Posterior vena cava (tissue), 2 donors: ENCODE data around the gene GGT6. TPM values are rescaled to one million over a fixed set of nuclear protein-coding genes. Genes with fewer than 3 reads are reported as not detected.

ENCODE experiments used
- DNase-seq: peaks from one replicate; pipeline ENCODE4 v3.0.0-alpha.2; 2020; ENCODE audit warnings: low spot score
- intact Hi-C, 2 donors: fragments of 100-400 bp; cut with DNase I; formaldehyde crosslinking; loops; one replicate each; pipeline versions ENCODE4 v1.14.1 to v1.14.2; 2022 to 2023
- total RNA-seq, 2 donors: library from RNA; stranded (reverse); fragmentation: NEBNext Ultra II Directional; extraction: Animal tissue kit (Norgen Biotek cat#: 25700); gene quantifications; one replicate each; pipeline ENCODE4 v1.2.1, GENCODE V29; 2021
- donor health status: DM: yes; HTN: yes; CAD: no.
- donor health status: DM: yes; HTN: yes; CAD: no.

The GGT6 gene
- total RNA-seq, 2 donors from 2014 or later: not detected

GRCh38 chr17:4577386-4577993, 17.1 kb upstream of the GGT6 start:
- peak; percentile 41 for DNase-seq

GRCh38 chr17:4576729-4577322, 16.4 kb upstream of the GGT6 start:
- DNase-seq: peak; percentile 66

More at GRCh38 chr17:4577386-4577993, 17.1 kb upstream of the GGT6 start:
- intact Hi-C loops: no loop called here

DNA sequence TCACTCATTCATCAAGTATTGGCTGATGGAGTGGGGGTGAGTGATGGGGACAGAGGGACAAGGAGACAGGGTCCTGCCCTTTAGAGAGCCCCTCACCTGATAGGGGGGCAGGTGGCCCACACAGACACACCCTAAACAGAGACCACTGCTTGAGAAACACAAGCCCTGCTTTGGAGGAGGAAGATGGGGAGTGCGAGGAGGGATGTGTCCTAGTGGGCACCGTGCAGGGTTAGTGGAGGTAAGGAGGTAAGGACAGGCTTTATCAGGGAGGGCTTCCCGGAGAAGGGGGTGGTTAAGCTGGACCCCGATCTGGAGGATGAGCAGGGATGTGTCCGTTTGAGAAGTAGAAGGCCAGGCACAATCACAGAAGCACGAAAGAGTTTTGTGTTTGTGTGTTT, 15.8 kb upstream of the GGT6 start:
- DNase-seq: no peak

More at GRCh38 chr17:4576729-4577322, 16.4 kb upstream of the GGT6 start:
- intact Hi-C loops: no loop called here

DNA sequence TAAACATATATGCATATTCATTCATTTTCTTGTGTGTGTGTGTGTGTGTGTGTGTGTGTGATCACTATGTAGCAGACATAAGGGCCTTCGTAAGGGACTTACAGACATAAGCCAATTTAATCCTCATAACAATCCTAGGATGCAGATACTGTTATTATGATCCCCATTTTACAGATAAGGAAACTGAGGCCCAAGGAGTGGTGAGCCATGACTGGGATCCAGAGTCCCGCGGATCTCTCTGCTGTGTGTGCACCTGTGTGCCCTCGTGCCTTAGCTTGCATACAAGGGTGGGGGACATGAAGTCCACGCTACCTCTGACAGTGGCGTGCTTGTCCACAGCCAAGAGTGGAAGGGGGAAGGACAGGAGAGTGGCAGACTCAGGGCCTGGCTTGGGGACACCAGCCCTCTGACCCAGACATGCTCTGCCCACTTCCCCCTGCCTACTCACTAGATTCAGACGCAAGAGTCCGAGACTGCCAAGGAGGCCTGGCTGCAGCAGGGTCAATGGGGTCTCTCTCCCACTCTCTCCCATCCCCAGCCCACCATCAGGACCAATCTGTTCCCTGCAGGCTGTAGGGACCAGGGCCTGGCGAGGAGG, 14.2 kb upstream of the GGT6 start:
- DNase-seq: peak; percentile 36
- intact Hi-C loops: no loop called here

More for the DNA sequence above, 15.8 kb upstream of the GGT6 start:
- intact Hi-C loops: no loop called here

- no peak for DNase-seq
- intact Hi-C loops: no loop called here
Measured at GRCh38 chr17:4573669-4574068, 13.3 kb upstream of the GGT6 start.

DNA sequence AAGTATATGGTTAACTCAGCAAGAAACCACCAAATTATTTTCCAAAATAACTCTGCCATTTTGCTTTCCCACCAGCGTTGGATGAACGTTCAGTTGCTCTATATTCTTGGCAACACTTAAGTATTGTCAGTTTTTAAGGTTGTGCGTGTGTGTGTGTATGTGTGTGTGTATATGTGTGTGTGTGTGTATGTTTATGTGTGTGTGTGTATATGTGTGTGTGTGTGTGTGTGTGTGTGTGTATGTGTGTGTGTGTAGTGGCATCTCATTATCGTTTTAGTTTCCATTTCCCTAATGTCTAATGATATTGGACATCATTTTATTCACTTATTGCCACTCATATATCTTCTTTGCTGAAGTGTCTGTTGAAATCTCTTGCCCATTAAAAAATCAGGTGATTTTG, 12.7 kb upstream of the GGT6 start:
- DNase-seq: no peak
- intact Hi-C loops: no loop called here

GRCh38 chr17:4572131-4572530, 11.8 kb upstream of the GGT6 start:
- intact Hi-C loops: no loop called here
- no peak for DNase-seq

DNA sequence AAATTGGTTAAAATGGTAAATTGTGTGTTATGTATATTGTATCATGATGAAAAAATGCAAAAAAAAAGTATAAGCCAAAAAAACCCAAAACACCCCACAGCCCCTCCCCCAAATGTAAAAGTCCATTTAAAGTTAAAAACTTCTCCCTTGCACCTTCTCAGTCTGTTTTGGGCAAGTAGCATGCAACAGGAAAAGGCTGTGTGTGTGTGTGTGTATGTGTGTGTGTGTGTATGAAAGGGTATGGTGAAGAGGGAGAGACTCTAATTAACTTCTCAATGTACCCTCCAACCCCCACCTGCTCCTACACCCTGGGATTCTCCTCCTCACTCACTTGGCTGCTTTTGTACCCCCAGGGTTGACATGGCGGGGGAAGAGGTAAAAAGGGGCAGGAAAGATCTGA, 9.2 kb upstream of the GGT6 start:
- intact Hi-C loops: loop anchor here (1.0 to 5.0 kb wide), 2 partner anchors 53 to 64 kb away; no protein-coding TSS in a partner anchor
- DNase-seq: no peak

- intact Hi-C loops: loop anchor here in 1 of 2 donors (5.0 kb wide), 1 partner anchor 56 kb away; no protein-coding TSS in a partner anchor
- peak; percentile 63 for DNase-seq
Measured at GRCh38 chr17:4566785-4567184, 6.4 kb upstream of the GGT6 start.

- intact Hi-C loops: loop anchor here in 1 of 2 donors (5.0 kb wide), 1 partner anchor 57 kb away; no protein-coding TSS in a partner anchor
- peak; percentile 85 for DNase-seq
Measured at GRCh38 chr17:4565209-4566141, 5.1 kb upstream of the GGT6 start.

DNA sequence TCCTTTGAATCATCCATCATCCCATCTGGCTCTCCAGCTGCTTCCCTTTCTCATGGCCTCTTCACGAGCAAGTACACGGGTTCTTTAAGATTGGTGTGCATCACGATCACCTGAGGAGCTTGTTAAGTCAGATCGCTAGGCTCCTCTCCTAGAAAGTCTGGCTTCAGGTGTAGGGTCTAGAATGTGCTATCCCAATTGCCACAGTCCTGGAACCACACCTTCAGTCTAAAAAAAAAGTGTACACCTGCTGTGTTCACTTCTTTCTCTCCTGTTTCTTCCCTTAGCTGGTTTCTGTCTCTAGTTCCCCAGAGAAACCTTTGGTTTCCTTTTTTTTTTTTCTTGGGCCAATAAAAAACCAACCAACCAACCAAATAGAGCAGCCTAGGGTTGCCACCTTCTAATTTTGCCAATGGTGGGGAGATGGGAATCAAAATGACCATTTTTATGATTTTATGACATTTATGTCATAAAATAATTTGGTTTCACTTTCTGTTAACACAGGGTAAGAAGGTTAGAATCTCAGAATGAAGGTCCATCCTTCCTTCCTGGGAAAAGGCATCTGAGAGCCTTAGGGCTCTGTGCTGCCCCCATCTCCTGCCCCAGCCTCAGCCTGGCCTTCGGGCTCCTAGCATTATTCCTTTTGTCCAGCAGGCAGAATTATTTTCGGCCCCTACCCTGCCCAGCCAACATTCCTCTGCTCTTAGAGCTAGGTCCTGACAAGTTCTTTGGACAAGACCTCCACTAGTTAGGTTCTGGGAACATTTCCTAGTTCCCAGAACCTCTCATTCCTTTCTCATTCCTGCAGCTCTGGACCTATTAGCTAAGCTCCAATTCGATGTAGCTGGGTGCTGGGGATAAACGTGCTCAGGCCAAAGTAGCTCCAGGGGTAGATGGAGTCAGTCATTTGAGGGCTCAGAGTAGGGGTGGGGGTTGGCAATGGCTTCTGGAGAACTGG, 1.9 kb upstream of the GGT6 start:
- intact Hi-C loops: loop anchor here in 1 of 2 donors (1.0 kb wide), 1 partner anchor 63 kb away; no protein-coding TSS in a partner anchor
- peak; percentile 58 for DNase-seq

- intact Hi-C loops: no loop called here
- peak; percentile 58 for DNase-seq
Measured at GRCh38 chr17:4560837-4561256, 470 bp upstream of the GGT6 start.

DNA sequence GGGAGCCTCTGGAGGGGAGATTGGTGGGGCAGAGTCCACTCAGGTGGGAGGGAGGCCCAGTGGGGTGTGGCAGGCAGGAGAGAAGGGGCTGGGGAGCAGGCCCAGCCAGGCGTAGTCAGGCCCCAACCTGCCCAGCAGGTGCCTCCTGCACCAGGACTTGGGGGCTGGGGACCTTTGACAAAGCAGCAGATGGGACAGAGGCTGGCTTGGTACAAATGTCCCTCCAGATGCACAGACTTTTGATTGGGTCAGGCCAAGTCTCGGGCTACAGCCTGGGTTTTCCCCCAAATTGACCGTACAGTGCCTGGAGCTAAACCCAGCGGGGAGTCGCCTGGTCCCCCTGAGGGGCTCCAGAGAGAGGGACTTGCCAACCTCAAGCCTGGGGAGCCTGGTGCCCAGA, 411 bp downstream of the GGT6 start:
- DNase-seq: peak; percentile 69
- intact Hi-C loops: no loop called here

DNA sequence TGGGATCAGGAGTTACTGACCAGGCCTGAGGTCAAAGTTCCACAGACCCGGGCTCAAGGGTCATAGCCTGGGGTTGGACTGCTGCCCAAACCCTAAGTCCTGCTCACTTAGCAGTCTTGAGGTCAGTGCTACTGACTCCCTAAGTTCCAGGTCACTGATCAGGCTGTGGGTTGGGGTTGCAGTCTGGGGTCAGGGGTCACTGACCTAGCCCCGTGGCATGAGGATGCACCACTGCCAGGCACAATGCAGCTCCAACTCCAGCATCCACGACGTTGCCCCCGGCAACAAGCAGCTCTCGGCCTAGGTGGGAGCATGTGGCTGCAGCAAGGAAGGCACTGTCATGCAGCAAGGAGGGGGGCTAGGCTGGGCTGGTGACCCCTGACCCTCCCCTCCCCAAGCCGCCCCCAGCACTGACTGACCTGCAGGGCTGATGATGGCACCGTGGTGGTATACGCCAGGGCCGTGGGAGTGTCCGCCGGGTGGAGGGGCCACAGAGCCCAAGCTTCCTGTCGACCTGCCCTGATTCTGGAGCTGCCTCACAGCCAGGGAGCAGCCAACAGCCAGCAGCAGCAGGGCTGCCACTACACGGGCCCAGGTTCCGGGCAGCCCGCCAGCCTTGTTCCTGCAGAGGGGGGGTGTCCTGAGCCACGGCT, 1.1 kb downstream of the GGT6 start:
- intact Hi-C loops: no loop called here
- peak; percentile 72 for DNase-seq

DNA sequence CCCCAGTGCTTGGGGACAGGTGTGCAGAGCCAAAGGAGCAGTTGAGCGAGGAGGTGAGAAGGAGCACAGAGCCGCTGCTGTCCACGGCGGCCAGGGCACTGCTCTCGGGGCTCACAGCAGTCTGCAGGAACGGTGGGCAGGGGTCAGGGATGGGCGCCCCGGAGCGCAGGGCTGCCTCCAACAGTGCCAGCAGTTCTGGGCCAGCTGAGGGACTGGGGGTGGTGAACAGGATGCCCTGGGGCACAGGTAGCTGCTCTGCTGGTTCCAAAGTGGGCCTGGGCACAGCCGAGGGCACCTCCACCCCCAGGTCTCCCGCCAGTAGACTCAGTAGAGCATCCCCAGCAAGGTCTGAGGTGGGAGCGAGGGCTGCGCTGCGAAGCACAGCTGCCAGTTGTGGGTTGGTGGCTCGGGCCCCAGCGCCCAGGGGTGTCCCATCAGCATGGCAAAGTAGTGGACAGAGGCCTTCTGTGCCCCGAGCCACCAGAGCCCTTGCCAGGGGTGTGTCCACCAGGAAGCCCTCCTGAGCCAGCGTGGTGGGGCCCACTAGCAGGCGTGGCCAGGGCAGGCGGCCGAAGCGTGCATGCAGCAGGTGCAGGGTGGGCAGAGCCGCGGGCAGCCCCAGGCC, 1.9 kb downstream of the GGT6 start:
- intact Hi-C loops: no loop called here
- DNase-seq: peak; percentile 71

GRCh38 chr17:4557626-4558346, 2.6 kb downstream of the GGT6 start:
- peak; percentile 67 for DNase-seq

GRCh38 chr17:4556996-4557395, 3.4 kb downstream of the GGT6 start:
- intact Hi-C loops: no loop called here
- DNase-seq: peak; percentile 29

More at GRCh38 chr17:4557626-4558346, 2.6 kb downstream of the GGT6 start:
- intact Hi-C loops: no loop called here
